Liver (tissue), 9 donors: ENCODE data around the gene THBS1. TPM values are rescaled to one million over a fixed set of nuclear protein-coding genes. Genes with fewer than 3 reads are reported as not detected.

ENCODE experiments used
- DNase-seq: peaks from one replicate; pipeline ENCODE4 v3.0.0-alpha.2; 2017; ENCODE audit warnings: low spot score
- H3K27ac ChIP-seq, 2 donors: one replicate each; pipeline ENCODE4 v1.7.0; 2013; ENCODE audit warnings: inconsistent platforms in 2 of 2, low read length in 2 of 2, control low read depth in 1 of 2, low read depth in 1 of 2, mild to moderate bottlenecking in 1 of 2
- H3K27me3 ChIP-seq, 4 donors: one replicate each; pipeline versions ENCODE4 v1.6.1 to v1.7.0; 2013; ENCODE audit warnings: low read length in 3 of 4, inconsistent platforms in 1 of 4, mild to moderate bottlenecking in 1 of 4, moderate library complexity in 1 of 4; ENCODE audit not compliant: control insufficient read depth in 4 of 4, insufficient read depth in 4 of 4
- H3K36me3 ChIP-seq, 4 donors: one replicate each; pipeline versions ENCODE4 v1.6.1 to v1.7.0; 2013; ENCODE audit warnings: low read length in 3 of 4, mild to moderate bottlenecking in 3 of 4, low read depth in 1 of 4, moderate library complexity in 1 of 4; ENCODE audit not compliant: control insufficient read depth in 4 of 4, insufficient read depth in 3 of 4
- H3K4me1 ChIP-seq, 4 donors: one replicate each; pipeline versions ENCODE4 v1.6.1 to v1.7.0; 2013; ENCODE audit warnings: low read length in 3 of 4, mild to moderate bottlenecking in 3 of 4, moderate library complexity in 1 of 4; ENCODE audit not compliant: control insufficient read depth in 4 of 4, insufficient read depth in 4 of 4
- H3K4me3 ChIP-seq, 3 donors: one replicate each; pipeline versions ENCODE4 v1.6.1 to v1.7.0; 2013; ENCODE audit warnings: low read length in 3 of 3, control low read depth in 1 of 3, low read depth in 1 of 3, mild to moderate bottlenecking in 1 of 3
- H3K9ac ChIP-seq, 2 donors: one replicate each; pipeline ENCODE4 v1.7.0; 2013; ENCODE audit warnings: low read length in 2 of 2, mild to moderate bottlenecking in 2 of 2, moderate library complexity in 2 of 2, control low read depth in 1 of 2, low read depth in 1 of 2
- H3K9me3 ChIP-seq, 4 donors: one replicate each; pipeline versions ENCODE4 v1.6.1 to v1.7.0; 2013; ENCODE audit warnings: low read length in 3 of 4; ENCODE audit not compliant: control insufficient read depth in 4 of 4
- ATF3 ChIP-seq: IDR thresholded peaks from 2 replicates; pipeline ENCODE4 v1.6.1; 2016; ENCODE audit warnings: antibody characterized with exemption
- CTCF ChIP-seq: fragments of 150-350 bp; IDR thresholded peaks from 2 replicates; pipeline ENCODE4 v1.5.1; 2017; ENCODE audit warnings: improper control_type of control experiment, low read depth, low read length; ENCODE audit not compliant: missing input control
- EGR1 ChIP-seq, 2 donors: IDR thresholded peaks; 2 replicates each; pipeline ENCODE4 v1.6.1; 2016 to 2018; ENCODE audit warnings: antibody characterized with exemption in 2 of 2, low read depth in 2 of 2
- FOXA1 ChIP-seq: IDR thresholded peaks from 2 replicates; pipeline ENCODE4 v1.6.1; 2016; ENCODE audit warnings: antibody characterized with exemption
- FOXA2 ChIP-seq: IDR thresholded peaks from 2 replicates; pipeline ENCODE4 v1.6.1; 2016; ENCODE audit warnings: antibody characterized with exemption
- GABPA ChIP-seq, 2 donors: IDR thresholded peaks in 1 of 2; conservative IDR thresholded peaks in 1 of 2; 2 replicates each; pipeline ENCODE4 v1.6.1; 2016; ENCODE audit warnings: antibody characterized with exemption in 2 of 2, mild to moderate bottlenecking in 1 of 2, moderate library complexity in 1 of 2
- HNF4A ChIP-seq, 2 donors: conservative IDR thresholded peaks; 2 replicates each; pipeline ENCODE4 v1.6.1; 2016; ENCODE audit warnings: antibody characterized with exemption in 2 of 2, mild to moderate bottlenecking in 2 of 2
- JUND ChIP-seq, 2 donors: IDR thresholded peaks; 2 replicates each; pipeline ENCODE4 v1.6.1; 2016; ENCODE audit warnings: antibody characterized with exemption in 2 of 2
- MAX ChIP-seq: IDR thresholded peaks from 2 replicates; pipeline ENCODE4 v1.6.1; 2016; ENCODE audit warnings: antibody characterized with exemption
- NR2F2 ChIP-seq: IDR thresholded peaks from 2 replicates; pipeline ENCODE4 v1.6.1; 2016; ENCODE audit warnings: antibody characterized with exemption
- RAD21 ChIP-seq, 2 donors: IDR thresholded peaks; 2 replicates each; pipeline ENCODE4 v1.6.1; 2016; ENCODE audit warnings: antibody characterized with exemption in 2 of 2, mild to moderate bottlenecking in 2 of 2
- REST ChIP-seq: IDR thresholded peaks from 2 replicates; pipeline ENCODE4 v1.6.1; 2016; ENCODE audit warnings: antibody characterized with exemption, mild to moderate bottlenecking
- RXRA ChIP-seq, 2 donors: IDR thresholded peaks; 2 replicates each; pipeline ENCODE4 v1.6.1; 2017 to 2018; ENCODE audit warnings: antibody characterized with exemption in 2 of 2, mild to moderate bottlenecking in 1 of 2
- SP1 ChIP-seq: IDR thresholded peaks from 2 replicates; pipeline ENCODE4 v1.6.1; 2018; ENCODE audit warnings: antibody characterized with exemption, mild to moderate bottlenecking
- TAF1 ChIP-seq: conservative IDR thresholded peaks from 2 replicates; pipeline ENCODE4 v1.6.1; 2016; ENCODE audit warnings: antibody characterized with exemption, mild to moderate bottlenecking
- YY1 ChIP-seq: IDR thresholded peaks from 2 replicates; pipeline ENCODE4 v1.6.1; 2016; ENCODE audit warnings: antibody characterized with exemption, mild to moderate bottlenecking
- WGBS: extraction: QIAGEN DNeasy Blood & Tissue Kit; methylation state at CpG from one replicate; pipeline ENCODE4 v1.1.7; 2013; 5-methylcytosine and 5-hydroxymethylcytosine counted together
- polyA plus RNA-seq, 2 donors: library from polyadenylated mRNA; stranded (reverse) in 1 of 2; unstranded in 1 of 2; fragments of 200-250 nt in 1 of 2; fragments of >200 nt in 1 of 2; fragmentation: Nextera tagmentation in 1 of 2; extraction: Ambion mirVana in 1 of 2; gene quantifications; one replicate each; pipeline versions ENCODE4 v1.2.1 to v1.2.3, GENCODE V29; 2013 to 2015
- total RNA-seq, 2 donors: library from RNA; depleted of rRNA; stranded (reverse); fragments of >200 nt; gene quantifications; one replicate each; pipeline ENCODE4 v1.2.3, GENCODE V29; 2014
- TF ChIP-seq, protein P1 (sequence below): IDR thresholded peaks from 2 replicates; pipeline ENCODE4 v1.6.1; 2016; ENCODE audit warnings: antibody characterized with exemption
- donor health status: healthy.
- donor health status: healthy.
- donor health status: healthy.
- donor health status: healthy.
- donor health status: healthy.

The THBS1 gene
- total and polyA plus RNA-seq, 4 donors, result 8.9 to 73.6 (median 22.6) TPM

DNA sequence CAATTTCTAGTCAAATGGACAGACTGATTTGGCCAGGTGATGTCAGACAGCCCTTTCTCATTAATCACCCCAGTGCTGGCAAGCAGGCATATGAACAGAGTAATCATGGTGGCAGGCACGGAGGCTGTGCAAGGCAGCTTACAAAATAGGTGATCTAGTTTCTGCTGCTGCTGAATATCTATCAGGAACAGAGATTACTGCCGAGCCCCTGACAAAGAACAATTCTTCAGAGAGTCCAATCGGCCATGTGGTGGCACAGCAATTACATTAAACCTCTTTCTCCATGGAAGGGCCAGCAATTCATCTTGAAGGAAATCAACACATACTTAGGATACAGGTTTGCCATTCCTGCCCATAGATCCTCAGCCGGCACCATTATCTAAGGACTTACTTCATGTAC lies 32.3 kb upstream of the THBS1 start:
- H3K9ac ChIP-seq, result no peak overlapping the region
- H3K36me3 ChIP-seq, result no peaks in the 10 kb centered on the region
- H3K27me3 ChIP-seq, result no peaks in the 10 kb centered on the region
- no peak for DNase-seq
- H3K4me3 ChIP-seq, result no peak overlapping the region
- H3K4me1 ChIP-seq, result peaks cover 0 to 3% (median 0%) of the 10 kb centered on the region in 4 donors
- WGBS, result 82% methylated on average over 4 of the region's 4 CpGs
- TF ChIP-seq ATF3 (no peak), YY1 (no peak), GABPA (IDR thresholded peaks at IDR 0.05 in 1 of 2, conservative IDR thresholded peaks at IDR 0.05 in 1 of 2) (no peak), REST (no peak), MAX (no peak), CTCF (no peak), JUND (IDR thresholded peaks at IDR 0.05) (no peak), SP1 (no peak), FOXA2 (no peak), FOXA1 (no peak), RXRA (IDR thresholded peaks at IDR 0.05) (no peak), NR2F2 (no peak), RAD21 (IDR thresholded peaks at IDR 0.05) (no peak), TAF1 (no peak), EGR1 (IDR thresholded peaks at IDR 0.05; ENCODE audit: low read depth in 2 of 2) (no peak), HNF4A (conservative IDR thresholded peaks at IDR 0.05) (no peak)
- TF ChIP-seq, protein P1, sequence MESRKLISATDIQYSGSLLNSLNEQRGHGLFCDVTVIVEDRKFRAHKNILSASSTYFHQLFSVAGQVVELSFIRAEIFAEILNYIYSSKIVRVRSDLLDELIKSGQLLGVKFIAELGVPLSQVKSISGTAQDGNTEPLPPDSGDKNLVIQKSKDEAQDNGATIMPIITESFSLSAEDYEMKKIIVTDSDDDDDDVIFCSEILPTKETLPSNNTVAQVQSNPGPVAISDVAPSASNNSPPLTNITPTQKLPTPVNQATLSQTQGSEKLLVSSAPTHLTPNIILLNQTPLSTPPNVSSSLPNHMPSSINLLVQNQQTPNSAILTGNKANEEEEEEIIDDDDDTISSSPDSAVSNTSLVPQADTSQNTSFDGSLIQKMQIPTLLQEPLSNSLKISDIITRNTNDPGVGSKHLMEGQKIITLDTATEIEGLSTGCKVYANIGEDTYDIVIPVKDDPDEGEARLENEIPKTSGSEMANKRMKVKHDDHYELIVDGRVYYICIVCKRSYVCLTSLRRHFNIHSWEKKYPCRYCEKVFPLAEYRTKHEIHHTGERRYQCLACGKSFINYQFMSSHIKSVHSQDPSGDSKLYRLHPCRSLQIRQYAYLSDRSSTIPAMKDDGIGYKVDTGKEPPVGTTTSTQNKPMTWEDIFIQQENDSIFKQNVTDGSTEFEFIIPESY, result no peak
- H3K9me3 ChIP-seq, result peaks cover 0 to 11% (median under 1%) of the 10 kb centered on the region in 4 donors
- no peak overlapping the region for H3K27ac ChIP-seq

GRCh38 chr15:39549912-39550311 lies 31.0 kb upstream of the THBS1 start:
- TF ChIP-seq HNF4A (conservative IDR thresholded peaks at IDR 0.05), result no peak
- 71% methylated on average over 4 of the region's 4 CpGs for WGBS
- Histone ChIP-seq H3K9ac (no peak overlapping the region), H3K9me3 (peaks cover 0 to 7% (median under 1%) of the 10 kb centered on the region in 4 donors), H3K4me3 (no peak overlapping the region), H3K27me3 (no peaks in the 10 kb centered on the region), H3K27ac (no peak overlapping the region), H3K4me1 (no peaks in the 10 kb centered on the region), H3K36me3 (no peaks in the 10 kb centered on the region)
- DNase-seq, result no peak
